HCT116 (cell line): ENCODE measurements around the gene PCDHGA2. TPM values are rescaled to one million over a fixed set of nuclear protein-coding genes. Genes with fewer than 3 reads are reported as not detected.
"Not testable (repeated sequence)": the region's sequence is repeated elsewhere in the genome, so short reads cannot be mapped to it uniquely, and the experiment has no call there.

Experiments
- ATAC-seq: fragments of 200-7000 bp; cut with Tn5 transposase; 2 replicates; pipeline ENCODE4 v1.9.1; 2020; ENCODE audit warnings: mild to moderate bottlenecking, moderate library complexity
- BruUV-seq: library from RNA; stranded (reverse); fragments of 400-500 nt; replicated peaks from 2 replicates; lab custom pipeline; 2021; lab: Mats Ljungman, UMichigan
- CTCF ChIA-PET: fragments of 300-600 bp; sonication (Branson Sonifier 250); formaldehyde crosslinking; loops from one replicate; lab custom pipeline; 2021; ENCODE audit warnings: antibody characterized with exemption; lab: Charles Lee
- POLR2A ChIA-PET: fragments of 300-600, 350-600 bp; sonication (Branson Sonifier 250); formaldehyde crosslinking; loops from one replicate; lab custom pipeline; 2021; ENCODE audit warnings: antibody characterized with exemption; lab: Charles Lee
- RAD21 ChIA-PET, 2 experiments: fragments of 300-600 bp; sonication (Branson Sonifier 250); formaldehyde crosslinking; loops; one replicate each; lab custom pipeline; 2023; ENCODE audit warnings: low total read pairs in 2 of 2; ENCODE audit not compliant: uncharacterized antibody in 2 of 2, unreplicated experiment in 2 of 2, low non-redundant PET in 1 of 2; lab: Charles Lee
- DNase-seq: peaks from one replicate; pipeline ENCODE4 v3.0.0-alpha.2; 2010; ENCODE audit warnings: low read depth, low spot score
- H2AFZ ChIP-seq: fragments of 200-600 bp; shearing (Covaris generic), sonication (generic); 2 replicates; pipeline ENCODE4 v1.6.1; 2017; ENCODE audit warnings: low read depth, mixed run types, mixed read lengths, antibody characterized with exemption, low read length; ENCODE audit not compliant: poor library complexity, severe bottlenecking
- H3K27ac ChIP-seq: 2 replicates; pipeline ENCODE4 v1.5.1; 2012; ENCODE audit warnings: low read depth, low read length
- H3K27me3 ChIP-seq: fragments of 200-600 bp; sonication (generic); 2 replicates; pipeline ENCODE4 v1.6.1; 2016; ENCODE audit warnings: mixed run types, low read length, mixed read lengths; ENCODE audit not compliant: insufficient read depth
- H3K36me3 ChIP-seq, 2 experiments: fragments of 200-500 bp in 1 of 2; fragments of 200-600 bp in 1 of 2; sonication (Bioruptor generic) in 1 of 2; sonication (generic) in 1 of 2; 2 replicates each; pipeline versions ENCODE4 v1.5.1 to v1.6.1; 2014 to 2016; ENCODE audit warnings: low read length in 2 of 2, inconsistent platforms in 1 of 2, mixed read lengths in 1 of 2, mixed run types in 1 of 2; ENCODE audit not compliant: insufficient read depth in 2 of 2, control insufficient read depth in 1 of 2
- H3K4me1 ChIP-seq, 2 experiments: fragments of 200-600 bp in 1 of 2; sonication (generic) in 1 of 2; 2 replicates each; pipeline versions ENCODE4 v1.5.1 to v1.6.1; 2012 to 2017; ENCODE audit warnings: low read length in 2 of 2, inconsistent platforms in 1 of 2, mild to moderate bottlenecking in 1 of 2, mixed read lengths in 1 of 2, mixed run types in 1 of 2, moderate library complexity in 1 of 2; ENCODE audit not compliant: insufficient read depth in 2 of 2, control insufficient read depth in 1 of 2
- H3K4me2 ChIP-seq: fragments of 200-600 bp; sonication (generic); 2 replicates; pipeline ENCODE4 v1.6.1; 2017; ENCODE audit warnings: mixed run types, low read length, mixed read lengths
- H3K4me3 ChIP-seq, 2 experiments: fragments of 200-600 bp in 1 of 2; sonication (generic) in 1 of 2; replicated peaks in 1 of 2; 2 replicates each; pipeline ENCODE4 v1.5.1; 2011 to 2016; ENCODE audit warnings: low read length in 2 of 2, control low read depth in 1 of 2, low read depth in 1 of 2, mild to moderate bottlenecking in 1 of 2, mixed read lengths in 1 of 2, mixed run types in 1 of 2
- H3K79me2 ChIP-seq: fragments of 200-600 bp; sonication (generic); 2 replicates; pipeline ENCODE4 v1.6.1; 2017; ENCODE audit warnings: mild to moderate bottlenecking, mixed run types, low read length, moderate library complexity, mixed read lengths; ENCODE audit not compliant: insufficient read depth
- H3K9ac ChIP-seq: fragments of 200-600 bp; sonication (generic); 2 replicates; pipeline ENCODE4 v1.6.1; 2016; ENCODE audit warnings: low read length, mixed read lengths
- H3K9me2 ChIP-seq: fragments of 200-600 bp; sonication (generic), shearing (Covaris generic); 2 replicates; pipeline ENCODE4 v1.6.1; 2017; ENCODE audit warnings: mixed run types, mild to moderate bottlenecking, moderate library complexity; ENCODE audit not compliant: insufficient read depth
- H3K9me3 ChIP-seq, 2 experiments: fragments of 200-500 bp in 1 of 2; fragments of 200-600 bp in 1 of 2; sonication (Bioruptor generic) in 1 of 2; sonication (generic) in 1 of 2; 2 replicates each; pipeline ENCODE4 v1.6.1; 2014 to 2017; ENCODE audit warnings: low read length in 2 of 2, mixed read lengths in 2 of 2, inconsistent platforms in 1 of 2, low read depth in 1 of 2, mild to moderate bottlenecking in 1 of 2, mixed run types in 1 of 2, moderate library complexity in 1 of 2; ENCODE audit not compliant: control insufficient read depth in 1 of 2, insufficient read depth in 1 of 2
- H4K20me1 ChIP-seq: fragments of 200-600 bp; sonication (generic), shearing (Covaris generic); 2 replicates; pipeline ENCODE4 v1.6.1; 2017; ENCODE audit warnings: mixed run types, mild to moderate bottlenecking, moderate library complexity; ENCODE audit not compliant: insufficient read depth
- CEBPB ChIP-seq: IDR thresholded peaks from 2 replicates; pipeline ENCODE4 v1.6.1; 2012; ENCODE audit warnings: low read depth
- RAD21 ChIP-seq: IDR thresholded peaks from 2 replicates; pipeline ENCODE4 v1.6.1; 2012; ENCODE audit warnings: low read depth, mild to moderate bottlenecking
- SP1 ChIP-seq: IDR thresholded peaks from 2 replicates; pipeline ENCODE4 v1.6.1; 2012; ENCODE audit warnings: low read depth
- intact Hi-C: fragments of 100-400 bp; cut with micrococcal nuclease; formaldehyde crosslinking; loops from 2 replicates; pipeline ENCODE4 v1.10.0; 2022
- total RNA-seq: library from RNA; stranded (reverse); gene quantifications from one replicate; pipeline ENCODE4 v1.2.1, GENCODE V29; 2021; ENCODE audit not compliant: unreplicated experiment

Gene PCDHGA2
- total RNA-seq, 1 experiment from 2014 or later, result not detected

DNA sequence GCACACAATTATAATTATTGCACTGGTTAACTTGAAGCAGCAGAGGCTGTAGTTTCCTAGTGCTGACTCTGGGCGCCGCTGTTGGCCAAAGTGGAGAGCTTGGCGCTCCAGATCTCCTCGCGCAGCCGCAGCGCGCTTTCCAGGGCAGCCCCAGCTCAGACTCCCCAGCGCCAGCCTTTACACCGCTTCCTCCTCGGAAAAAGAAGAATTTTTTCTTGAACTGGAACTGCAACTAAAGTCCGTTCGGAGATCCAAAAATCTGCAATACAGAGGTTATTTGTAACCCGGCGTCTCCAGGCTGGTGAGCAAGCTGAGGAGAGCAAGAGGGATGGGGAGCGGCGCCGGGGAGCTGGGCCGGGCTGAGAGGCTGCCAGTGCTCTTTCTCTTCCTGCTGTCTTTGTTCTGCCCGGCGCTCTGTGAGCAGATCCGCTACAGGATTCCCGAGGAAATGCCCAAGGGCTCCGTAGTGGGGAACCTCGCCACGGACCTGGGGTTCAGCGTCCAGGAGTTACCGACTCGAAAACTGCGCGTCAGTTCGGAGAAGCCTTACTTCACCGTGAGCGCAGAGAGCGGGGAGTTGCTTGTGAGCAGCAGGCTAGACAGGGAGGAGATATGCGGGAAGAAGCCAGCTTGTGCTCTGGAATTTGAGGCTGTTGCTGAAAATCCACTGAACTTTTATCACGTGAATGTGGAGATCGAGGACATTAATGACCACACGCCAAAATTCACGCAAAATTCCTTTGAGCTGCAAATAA, 49.2 kb downstream of the PCDHGA2 start, which contains the start of gene PCDHGB4:
TSS of gene PCDHGB4 (plus strand) at position 142 of the 755 bp plus-strand sequence. CDS start at position 329, 187 bp downstream.
- intact Hi-C loops, H3K27ac ChIP-seq, H3K9ac ChIP-seq, CTCF ChIA-PET, H3K79me2 ChIP-seq, H4K20me1 ChIP-seq, ATAC-seq, RAD21 ChIA-PET, H3K4me1 ChIP-seq, H3K4me2 ChIP-seq, H2AFZ ChIP-seq, H3K9me3 ChIP-seq, BruUV-seq, POLR2A ChIA-PET, H3K36me3 ChIP-seq, H3K4me3 ChIP-seq: not testable (repeated sequence)
- TF ChIP-seq RAD21, result 0 out of 2 replicates have a peak, but pooled peaks have one; percentile 6
- TF ChIP-seq, all 23 proteins: peak for 1; not testable (repeated sequence) for 22
- H3K27me3 ChIP-seq, DNase-seq, H3K9me2 ChIP-seq: not testable (repeated sequence)

- TF ChIP-seq SP1, result no peak
- 0 out of 2 replicates have a peak, but pooled peaks have one; percentile 27 for TF ChIP-seq CEBPB
- H3K4me2 ChIP-seq, result no peak overlapping the region
- H3K79me2 ChIP-seq, result no peaks in the 10 kb centered on the region
- no peaks in the 10 kb centered on the region for H3K4me1 ChIP-seq
- H3K9ac ChIP-seq, result no peak overlapping the region
- no TSS peak for BruUV-seq
- RAD21 ChIA-PET, result no interaction called here
- no peak overlapping the region for H3K4me3 ChIP-seq
- H2AFZ ChIP-seq, result no peak overlapping the region
- intact Hi-C loops, result no loop called here
- POLR2A ChIA-PET, result no interaction called here
- H3K27ac ChIP-seq, result no peak overlapping the region
- ATAC-seq (no peak), DNase-seq (no peak)
- H3K9me3 ChIP-seq, result no peaks in the 10 kb centered on the region; a peak in 1 of 4 replicates
- no peaks in the 10 kb centered on the region for H3K9me2 ChIP-seq
- CTCF ChIA-PET, result no interaction called here
- H3K36me3 ChIP-seq, result no peaks in the 10 kb centered on the region
- no peaks in the 10 kb centered on the region for H3K27me3 ChIP-seq
- H4K20me1 ChIP-seq, result no peaks in the 10 kb centered on the region
Observed at GRCh38 chr5:141388661-141389060, 50.1 kb downstream of the PCDHGA2 start.
